ENCODE measurements around the gene GRIN2A.

The GRIN2A gene

GRCh38 chr16:9741776-9742175, 440.5 kb downstream of the GRIN2A start:
- no peak overlapping the region for H2AK5ac ChIP-seq (ENCODE audit: low read length, severe bottlenecking)

GRCh38 chr16:9739301-9739700, 442.9 kb downstream of the GRIN2A start:
- Histone ChIP-seq H4K8ac (ENCODE audit: low read length) (no peak overlapping the region), H3K18ac (ENCODE audit: low read depth in 1 of 2, low read length in 2 of 2) (no peak overlapping the region), H3K79me1 (replicated peaks; ENCODE audit: low read length, poor library complexity, severe bottlenecking) (no peaks in the 10 kb centered on the region), H2AK5ac (ENCODE audit: low read length, severe bottlenecking) (no peak overlapping the region), H3K4ac (ENCODE audit: low read depth in 1 of 2, low read length in 2 of 2) (no peak overlapping the region), H3K4me1 (ENCODE audit: control insufficient read depth, insufficient read depth, low read depth, low read length) (no peaks in the 10 kb centered on the region), H2AFZ (ENCODE audit: low read depth, low read length) (no peak overlapping the region), H2BK5ac (ENCODE audit: low read depth, low read length, poor library complexity, severe bottlenecking) (no peak overlapping the region), H3K27me3 (ENCODE audit: control insufficient read depth in 1 of 2, insufficient read depth in 1 of 2, low read length in 2 of 2) (peaks cover 0 to 12% of the 10 kb centered on the region in 2 experiments), H2BK12ac (ENCODE audit: low read length in 2 of 2) (no peak overlapping the region), H4K91ac (ENCODE audit: low read length) (no peak overlapping the region), H3K4me2 (ENCODE audit: low read length, poor library complexity, severe bottlenecking) (no peak overlapping the region), H3K4me3 (ENCODE audit: insufficient read depth in 1 of 2, low read depth in 1 of 2, low read length in 2 of 2) (no peak overlapping the region), H3K36me3 (ENCODE audit: control insufficient read depth in 1 of 2, insufficient read depth in 2 of 2, low read depth in 1 of 2, low read length in 2 of 2) (no peaks in the 10 kb centered on the region), H3K23ac (ENCODE audit: low read length in 2 of 2) (no peak overlapping the region), H3K27ac (ENCODE audit: low read length, poor library complexity, severe bottlenecking) (no peak overlapping the region), H3K14ac (ENCODE audit: low read length in 2 of 2) (no peak overlapping the region), H3K9me3 (ENCODE audit: control insufficient read depth, low read length) (peaks cover 3% of the 10 kb centered on the region), H2BK15ac (ENCODE audit: low read depth, poor library complexity, severe bottlenecking) (no peak overlapping the region), H3K9ac (ENCODE audit: low read length) (no peak overlapping the region), H2BK120ac (ENCODE audit: low read depth, low read length) (no peak overlapping the region)
- DNase-seq: no peak
- 78% methylated on average over 6 of the region's 6 CpGs for WGBS

More at GRCh38 chr16:9741776-9742175, 440.5 kb downstream of the GRIN2A start:
- H2BK120ac ChIP-seq (ENCODE audit: low read depth, low read length): no peak overlapping the region
- H3K4me3 ChIP-seq (ENCODE audit: insufficient read depth in 1 of 2, low read depth in 1 of 2, low read length in 2 of 2): no peak overlapping the region
- H2BK15ac ChIP-seq (ENCODE audit: low read depth, poor library complexity, severe bottlenecking): no peak overlapping the region
- no peak overlapping the region for H3K9ac ChIP-seq (ENCODE audit: low read length)
- peaks cover 0 to 6% of the 10 kb centered on the region in 2 experiments for H3K27me3 ChIP-seq (ENCODE audit: control insufficient read depth in 1 of 2, insufficient read depth in 1 of 2, low read length in 2 of 2)
- H3K4me2 ChIP-seq (ENCODE audit: low read length, poor library complexity, severe bottlenecking): no peak overlapping the region
- no peak overlapping the region for H3K23ac ChIP-seq (ENCODE audit: low read length in 2 of 2)
- no peak overlapping the region for H3K14ac ChIP-seq (ENCODE audit: low read length in 2 of 2)
- H2AFZ ChIP-seq (ENCODE audit: low read depth, low read length): no peak overlapping the region
- H3K27ac ChIP-seq (ENCODE audit: low read length, poor library complexity, severe bottlenecking): no peak overlapping the region
- H3K9me3 ChIP-seq (ENCODE audit: control insufficient read depth, low read length): peaks cover 3% of the 10 kb centered on the region
- H4K91ac ChIP-seq (ENCODE audit: low read length): no peak overlapping the region
- no peak overlapping the region for H2BK5ac ChIP-seq (ENCODE audit: low read depth, low read length, poor library complexity, severe bottlenecking)
- H3K18ac ChIP-seq (ENCODE audit: low read depth in 1 of 2, low read length in 2 of 2): no peak overlapping the region
- H3K4ac ChIP-seq (ENCODE audit: low read depth in 1 of 2, low read length in 2 of 2): no peak overlapping the region
- no peak overlapping the region for H2BK12ac ChIP-seq (ENCODE audit: low read length in 2 of 2)
- H4K8ac ChIP-seq (ENCODE audit: low read length): no peak overlapping the region
- H3K4me1 ChIP-seq (ENCODE audit: control insufficient read depth, insufficient read depth, low read depth, low read length): no peaks in the 10 kb centered on the region
- H3K36me3 ChIP-seq (ENCODE audit: control insufficient read depth in 1 of 2, insufficient read depth in 2 of 2, low read depth in 1 of 2, low read length in 2 of 2): no peaks in the 10 kb centered on the region
- no peak for DNase-seq
- no peaks in the 10 kb centered on the region for H3K79me1 ChIP-seq (replicated peaks; ENCODE audit: low read length, poor library complexity, severe bottlenecking)

- H3K4ac ChIP-seq (ENCODE audit: low read depth in 1 of 2, low read length in 2 of 2): no peak overlapping the region
Observed at GRCh38 chr16:9738690-9739089, 443.5 kb downstream of the GRIN2A start.

GRCh38 chr16:9736547-9736946, 445.7 kb downstream of the GRIN2A start:
- H3K9me3 ChIP-seq (ENCODE audit: control insufficient read depth, low read length): no peaks in the 10 kb centered on the region
- no peak overlapping the region for H3K9ac ChIP-seq (ENCODE audit: low read length)
- no peak for DNase-seq
- 71% methylated on average over 4 of the region's 5 CpGs for WGBS
- H3K14ac ChIP-seq (ENCODE audit: low read length in 2 of 2): no peak overlapping the region
- H2AFZ ChIP-seq (ENCODE audit: low read depth, low read length): no peak overlapping the region
- H2BK15ac ChIP-seq (ENCODE audit: low read depth, poor library complexity, severe bottlenecking): no peak overlapping the region
- H2BK5ac ChIP-seq (ENCODE audit: low read depth, low read length, poor library complexity, severe bottlenecking): no peak overlapping the region
- H3K18ac ChIP-seq (ENCODE audit: low read depth in 1 of 2, low read length in 2 of 2): no peak overlapping the region
- H3K4ac ChIP-seq (ENCODE audit: low read depth in 1 of 2, low read length in 2 of 2): no peak overlapping the region
- no peak overlapping the region for H3K27ac ChIP-seq (ENCODE audit: low read length, poor library complexity, severe bottlenecking)
- no peaks in the 10 kb centered on the region for H3K36me3 ChIP-seq (ENCODE audit: control insufficient read depth in 1 of 2, insufficient read depth in 2 of 2, low read depth in 1 of 2, low read length in 2 of 2)
- no peaks in the 10 kb centered on the region for H3K4me1 ChIP-seq (ENCODE audit: control insufficient read depth, insufficient read depth, low read depth, low read length)
- H3K4me2 ChIP-seq (ENCODE audit: low read length, poor library complexity, severe bottlenecking): no peak overlapping the region
- H3K4me3 ChIP-seq (ENCODE audit: insufficient read depth in 1 of 2, low read depth in 1 of 2, low read length in 2 of 2): no peak overlapping the region
- H4K8ac ChIP-seq (ENCODE audit: low read length): no peak overlapping the region
- no peak overlapping the region for H2BK120ac ChIP-seq (ENCODE audit: low read depth, low read length)
- no peak overlapping the region for H2AK5ac ChIP-seq (ENCODE audit: low read length, severe bottlenecking)
- H3K27me3 ChIP-seq (ENCODE audit: control insufficient read depth in 1 of 2, insufficient read depth in 1 of 2, low read length in 2 of 2): peaks cover 0 to 24% of the 10 kb centered on the region in 2 experiments
- H3K23ac ChIP-seq (ENCODE audit: low read length in 2 of 2): no peak overlapping the region
- H4K91ac ChIP-seq (ENCODE audit: low read length): no peak overlapping the region
- no peak overlapping the region for H2BK12ac ChIP-seq (ENCODE audit: low read length in 2 of 2)
- H3K79me1 ChIP-seq (replicated peaks; ENCODE audit: low read length, poor library complexity, severe bottlenecking): no peaks in the 10 kb centered on the region

More at GRCh38 chr16:9738690-9739089, 443.5 kb downstream of the GRIN2A start:
- Histone ChIP-seq H2AK5ac (ENCODE audit: low read length, severe bottlenecking) (no peak overlapping the region), H3K9me3 (ENCODE audit: control insufficient read depth, low read length) (peaks cover 3% of the 10 kb centered on the region), H3K14ac (ENCODE audit: low read length in 2 of 2) (no peak overlapping the region), H3K9ac (ENCODE audit: low read length) (no peak overlapping the region), H3K79me1 (replicated peaks; ENCODE audit: low read length, poor library complexity, severe bottlenecking) (no peaks in the 10 kb centered on the region), H2BK15ac (ENCODE audit: low read depth, poor library complexity, severe bottlenecking) (no peak overlapping the region), H3K18ac (ENCODE audit: low read depth in 1 of 2, low read length in 2 of 2) (no peak overlapping the region), H3K23ac (ENCODE audit: low read length in 2 of 2) (no peak overlapping the region), H3K27ac (ENCODE audit: low read length, poor library complexity, severe bottlenecking) (no peak overlapping the region), H3K36me3 (ENCODE audit: control insufficient read depth in 1 of 2, insufficient read depth in 2 of 2, low read depth in 1 of 2, low read length in 2 of 2) (no peaks in the 10 kb centered on the region), H3K4me1 (ENCODE audit: control insufficient read depth, insufficient read depth, low read depth, low read length) (no peaks in the 10 kb centered on the region), H2BK5ac (ENCODE audit: low read depth, low read length, poor library complexity, severe bottlenecking) (no peak overlapping the region), H3K27me3 (ENCODE audit: control insufficient read depth in 1 of 2, insufficient read depth in 1 of 2, low read length in 2 of 2) (peaks cover 0 to 14% of the 10 kb centered on the region in 2 experiments), H3K4me3 (ENCODE audit: insufficient read depth in 1 of 2, low read depth in 1 of 2, low read length in 2 of 2) (no peak overlapping the region), H3K4me2 (ENCODE audit: low read length, poor library complexity, severe bottlenecking) (no peak overlapping the region), H4K8ac (ENCODE audit: low read length) (no peak overlapping the region), H4K91ac (ENCODE audit: low read length) (no peak overlapping the region), H2AFZ (ENCODE audit: low read depth, low read length) (no peak overlapping the region), H2BK12ac (ENCODE audit: low read length in 2 of 2) (no peak overlapping the region), H2BK120ac (ENCODE audit: low read depth, low read length) (no peak overlapping the region)
- DNase-seq: no peak
- 69% methylated on average over 5 of the region's 6 CpGs for WGBS
